ENCODE measurements around the gene SERPINB10.

- TF ChIP-seq POLR2A (IDR thresholded peaks at IDR 0.05) (no peak), CTCF (IDR thresholded peaks at IDR 0.05) (no peak), EP300 (IDR thresholded peaks at IDR 0.05) (no peak)
These were observed 12.6 kb upstream of the SERPINB10 start for GRCh38 chr18:63895190-63895589.
